Measurements from ENCODE around the gene MAZ. TPM values are rescaled to one million over a fixed set of nuclear protein-coding genes. Genes with fewer than 3 reads are reported as not detected.

The MAZ gene
- total RNA-seq, 1 donor from 2014 or later, result 358 TPM

GRCh38 chr16:29806641-29807425 lies 504 bp downstream of the MAZ start:
- H3K9me3 Mint-ChIP-seq (ENCODE audit: low read depth), result no peaks in the 10 kb centered on the region
- H3K4me1 Mint-ChIP-seq (ENCODE audit: low read depth), result peaks cover 45% of the 10 kb centered on the region
- H3K4me3 Mint-ChIP-seq (ENCODE audit: unreplicated experiment), result peak overlapping the region; percentile 83
- TF ChIP-seq CTCF (IDR thresholded peaks at IDR 0.05), result no peak
- peaks cover 10% of the 10 kb centered on the region for H3K36me3 Mint-ChIP-seq (ENCODE audit: low read depth)
- H3K27ac Mint-ChIP-seq (ENCODE audit: unreplicated experiment), result peak overlapping the region; percentile 96
- DNase-seq (ENCODE audit: low spot score), result no peak
- no peaks in the 10 kb centered on the region for H3K27me3 Mint-ChIP-seq (ENCODE audit: low read depth)

GRCh38 chr16:29807426-29808218 lies 1.3 kb downstream of the MAZ start:
- Mint-ChIP-seq H3K27me3 (ENCODE audit: low read depth) (no peaks in the 10 kb centered on the region), H3K4me1 (ENCODE audit: low read depth) (peaks cover 50% of the 10 kb centered on the region), H3K4me3 (ENCODE audit: unreplicated experiment) (peak overlapping the region; percentile 83), H3K27ac (ENCODE audit: unreplicated experiment) (peak overlapping the region; percentile 96), H3K9me3 (ENCODE audit: low read depth) (no peaks in the 10 kb centered on the region), H3K36me3 (ENCODE audit: low read depth) (peaks cover 10% of the 10 kb centered on the region)
- DNase-seq (ENCODE audit: low spot score), result no peak
- peak; percentile 76 for TF ChIP-seq CTCF (IDR thresholded peaks at IDR 0.05)

GRCh38 chr16:29808219-29808900 lies 2.0 kb downstream of the MAZ start:
- Mint-ChIP-seq H3K36me3 (ENCODE audit: low read depth) (peaks cover 10% of the 10 kb centered on the region), H3K4me3 (ENCODE audit: unreplicated experiment) (peak overlapping the region; percentile 83), H3K9me3 (ENCODE audit: low read depth) (no peaks in the 10 kb centered on the region), H3K27me3 (ENCODE audit: low read depth) (no peaks in the 10 kb centered on the region), H3K4me1 (ENCODE audit: low read depth) (peaks cover 57% of the 10 kb centered on the region), H3K27ac (ENCODE audit: unreplicated experiment) (peak overlapping the region; percentile 96)
- DNase-seq (ENCODE audit: low spot score), result no peak
- TF ChIP-seq CTCF (IDR thresholded peaks at IDR 0.05), result no peak

GRCh38 chr16:29809031-29809747 lies 2.9 kb downstream of the MAZ start:
- no peak for TF ChIP-seq CTCF (IDR thresholded peaks at IDR 0.05)

More at GRCh38 chr16:29809031-29809747, 2.9 kb downstream of the MAZ start:
- Mint-ChIP-seq H3K27ac (ENCODE audit: unreplicated experiment) (peak overlapping the region; percentile 96), H3K4me1 (ENCODE audit: low read depth) (peaks cover 60% of the 10 kb centered on the region), H3K9me3 (ENCODE audit: low read depth) (no peaks in the 10 kb centered on the region), H3K36me3 (ENCODE audit: low read depth) (peaks cover 10% of the 10 kb centered on the region), H3K4me3 (ENCODE audit: unreplicated experiment) (peak overlapping the region; percentile 83), H3K27me3 (ENCODE audit: low read depth) (no peaks in the 10 kb centered on the region)
- DNase-seq (ENCODE audit: low spot score), result no peak

All from chondrocyte (in vitro differentiated cells).